Cardiac muscle cell (in vitro differentiated cells and primary cell): ENCODE results near the gene SLAIN1. TPM values are rescaled to one million over a fixed set of nuclear protein-coding genes. Genes with fewer than 3 reads are reported as not detected.

Experiments used
- DNase-seq, 2 donors: peaks; one replicate each; pipeline versions ENCODE4 v3.0.0 to v3.0.0-alpha.2; 2010 to 2017; ENCODE audit warnings: low read depth in 1 of 2, low spot score in 1 of 2
- H3K27ac ChIP-seq: fragments of 200-600 bp; sonication (generic); 2 replicates; pipeline ENCODE4 v1.5.1; 2016
- H3K27me3 ChIP-seq: fragments of 200-600 bp; sonication (generic); 2 replicates; pipeline ENCODE4 v1.6.0; 2016; ENCODE audit warnings: control low read depth
- H3K36me3 ChIP-seq: fragments of 200-600 bp; sonication (generic); 2 replicates; pipeline ENCODE4 v1.5.1; 2016; ENCODE audit warnings: control low read depth
- H3K4me1 ChIP-seq: fragments of 200-600 bp; sonication (generic); 2 replicates; pipeline ENCODE4 v1.8.1; 2017; ENCODE audit warnings: low read depth, mild to moderate bottlenecking, mixed run types
- H3K4me3 ChIP-seq: fragments of 200-600 bp; sonication (generic); 2 replicates; pipeline ENCODE4 v1.5.1; 2016; ENCODE audit warnings: mild to moderate bottlenecking
- H3K9me3 ChIP-seq: fragments of 200-600 bp; sonication (generic); 2 replicates; pipeline ENCODE4 v1.5.1; 2017; ENCODE audit warnings: low read depth, mild to moderate bottlenecking, control low read depth
- CTCF ChIP-seq: IDR thresholded peaks from 2 replicates; pipeline ENCODE4 v1.5.1; 2012; ENCODE audit warnings: low read depth, mild to moderate bottlenecking, low read length
- polyA plus RNA-seq: library from polyadenylated mRNA; unstranded; fragments of >200 nt; fragmentation: Nextera tagmentation; extraction: Ambion mirVana; gene quantifications from 2 replicates; pipeline ENCODE4 v1.2.1, GENCODE V29; 2016
- total RNA-seq: library from RNA; depleted of rRNA; stranded (reverse); fragments of >200 nt; gene quantifications from 2 replicates; pipeline ENCODE4 v1.2.3, GENCODE V29; 2016

Gene SLAIN1
- total and polyA plus RNA-seq, 2 experiments from 2014 or later, result 21.2 to 21.6 TPM

- peak overlapping the region; percentile 6 for H3K27ac ChIP-seq
These were observed 110.1 kb downstream of the SLAIN1 start for GRCh38 chr13:77807431-77808135.

GRCh38 chr13:77810430-77810829, 112.9 kb downstream of the SLAIN1 start:
- no peaks in the 10 kb centered on the region for H3K27me3 ChIP-seq
- H3K4me1 ChIP-seq, result peaks cover 5% of the 10 kb centered on the region
- TF ChIP-seq CTCF, result no peak
- peak; percentile 6 to 39 for DNase-seq
- H3K36me3 ChIP-seq, result no peaks in the 10 kb centered on the region
- H3K9me3 ChIP-seq, result no peaks in the 10 kb centered on the region
- H3K27ac ChIP-seq, result no peak overlapping the region
- H3K4me3 ChIP-seq, result no peak overlapping the region

More at GRCh38 chr13:77807431-77808135, 110.1 kb downstream of the SLAIN1 start:
- Histone ChIP-seq H3K4me3 (no peak overlapping the region), H3K27me3 (no peaks in the 10 kb centered on the region), H3K4me1 (peaks cover 5% of the 10 kb centered on the region), H3K36me3 (no peaks in the 10 kb centered on the region), H3K9me3 (no peaks in the 10 kb centered on the region)
- TF ChIP-seq CTCF, result no peak
- peak in 1 of 2 donors; percentile 30 for DNase-seq

- TF ChIP-seq CTCF, result no peak
- Histone ChIP-seq H3K27me3 (no peaks in the 10 kb centered on the region), H3K27ac (no peak overlapping the region), H3K4me3 (no peak overlapping the region), H3K9me3 (no peaks in the 10 kb centered on the region), H3K4me1 (peaks cover 5% of the 10 kb centered on the region), H3K36me3 (no peaks in the 10 kb centered on the region)
- no peak for DNase-seq
These were observed 113.4 kb downstream of the SLAIN1 start for GRCh38 chr13:77810878-77811277.

- Histone ChIP-seq H3K36me3 (no peaks in the 10 kb centered on the region), H3K27ac (no peak overlapping the region), H3K9me3 (no peaks in the 10 kb centered on the region), H3K4me3 (no peak overlapping the region), H3K27me3 (no peaks in the 10 kb centered on the region), H3K4me1 (peaks cover 5% of the 10 kb centered on the region)
- TF ChIP-seq CTCF, result no peak
- no peak for DNase-seq
These were observed 113.9 kb downstream of the SLAIN1 start for GRCh38 chr13:77811381-77811780.

- H3K27me3 ChIP-seq, result no peaks in the 10 kb centered on the region
- no peak for DNase-seq
- no peak for TF ChIP-seq CTCF
These were observed 114.5 kb downstream of the SLAIN1 start for GRCh38 chr13:77811981-77812380.

More at GRCh38 chr13:77811981-77812380, 114.5 kb downstream of the SLAIN1 start:
- H3K9me3 ChIP-seq, result no peaks in the 10 kb centered on the region
- peaks cover 5% of the 10 kb centered on the region for H3K4me1 ChIP-seq
- no peaks in the 10 kb centered on the region for H3K36me3 ChIP-seq
- no peak overlapping the region for H3K27ac ChIP-seq
- H3K4me3 ChIP-seq, result no peak overlapping the region

Other genes starting within 250 kb of the SLAIN1 start
- gene SCEL, start 162.0 kb upstream of the SLAIN1 start, total RNA-seq, result not detected in 2 replicates
- gene SCEL, start 162.0 kb upstream of the SLAIN1 start, polyA plus RNA-seq, result not detected in 2 replicates
- gene EDNRB, start 221.1 kb downstream of the SLAIN1 start, total RNA-seq, result 3.7 and 8.4 TPM in 2 replicates
- gene EDNRB, start 221.1 kb downstream of the SLAIN1 start, polyA plus RNA-seq, result 3.2 and 3.7 TPM in 2 replicates